Measurements from ENCODE around the gene BFSP1. TPM values are rescaled to one million over a fixed set of nuclear protein-coding genes. Genes with fewer than 3 reads are reported as not detected.
A peak's percentile ranks its signal among the peaks of the same experiment; 100 is the strongest.

Gene BFSP1
- total and polyA plus RNA-seq, 2 experiments from 2014 or later: 2.7 to 4.9 TPM

DNA sequence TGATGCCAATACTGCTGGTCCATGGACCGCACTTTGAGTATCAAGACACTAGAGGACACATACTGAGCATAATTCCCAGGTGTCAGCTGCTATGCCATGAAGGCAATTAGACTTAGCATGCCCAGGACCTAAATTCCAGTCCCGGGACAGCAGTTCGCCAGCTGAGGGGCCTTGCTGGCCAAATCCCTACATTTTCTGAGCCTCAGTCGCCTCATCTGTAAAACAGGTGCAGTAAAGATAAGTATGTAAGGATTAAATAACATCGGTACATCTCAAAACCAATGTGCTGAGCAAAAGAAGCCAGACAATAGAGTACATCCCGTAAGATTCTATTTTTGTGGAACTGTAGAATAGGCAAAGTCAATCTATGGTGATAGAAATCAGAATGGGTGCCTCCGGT lies 1.0 kb downstream of the BFSP1 start:
- Histone ChIP-seq H3K36me3 (ENCODE audit: insufficient read depth) (no peaks in the 10 kb centered on the region), H3K9me2 (ENCODE audit: insufficient read depth) (no peaks in the 10 kb centered on the region), H3K4me3 (peak overlapping the region; percentile 56), H3K4me1 (ENCODE audit: insufficient read depth) (peaks cover 16% of the 10 kb centered on the region), H3F3A (replicated peaks; ENCODE audit: low read depth) (peaks cover 11% of the 10 kb centered on the region), H2AFZ (no peak overlapping the region), H4K20me1 (replicated peaks; ENCODE audit: insufficient read depth) (no peaks in the 10 kb centered on the region), H3K27ac (ENCODE audit: low read depth) (no peak overlapping the region), H3K27me3 (ENCODE audit: insufficient read depth) (peaks cover 23% of the 10 kb centered on the region), H3K4me2 (peak overlapping the region; percentile 76), H3K79me2 (replicated peaks; ENCODE audit: insufficient read depth) (no peaks in the 10 kb centered on the region)
- Mint-ChIP-seq H3K4me3 (peak overlapping the region; percentile 61), H3K9me3 (no peaks in the 10 kb centered on the region; the same call in 2 of the 3 replicates), H3K27ac (no peak overlapping the region), H3K27me3 (ENCODE audit: insufficient read depth, low read depth, poor library complexity) (peaks cover 14% of the 10 kb centered on the region), H3K4me1 (peaks cover 18% of the 10 kb centered on the region), H3K36me3 (ENCODE audit: low read depth) (no peaks in the 10 kb centered on the region)
- no peak for DNase-seq (ENCODE audit: low spot score)
- no peak for TF ChIP-seq EZH2phosphoT487 (IDR thresholded peaks at IDR 0.05; ENCODE audit: unreplicated experiment)
- ATAC-seq: no peak

DNA sequence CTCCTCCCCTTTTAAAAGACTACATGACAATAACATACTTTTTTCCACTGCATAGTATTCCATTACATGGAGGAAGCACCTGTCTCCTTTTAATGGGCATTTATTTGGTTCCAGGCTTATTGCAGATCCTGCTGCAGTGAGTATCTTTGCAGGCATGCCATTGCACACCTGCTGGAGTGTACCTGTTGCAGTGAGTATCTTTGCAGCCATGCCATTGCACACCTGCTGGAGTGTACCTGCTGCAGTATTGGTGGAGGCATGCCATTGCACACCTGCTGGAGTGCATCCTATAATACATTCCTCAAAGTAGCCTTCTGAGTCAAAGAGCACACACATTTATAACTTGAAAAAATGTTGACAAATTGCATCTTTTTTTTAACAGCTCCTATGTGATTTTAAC lies 1.6 kb downstream of the BFSP1 start:
- no peak overlapping the region for H3K27ac Mint-ChIP-seq
- ATAC-seq (no peak), DNase-seq (ENCODE audit: low spot score) (no peak)
- H3K79me2 ChIP-seq (replicated peaks; ENCODE audit: insufficient read depth): no peaks in the 10 kb centered on the region
- H2AFZ ChIP-seq: no peak overlapping the region
- no peak overlapping the region for H3K4me3 ChIP-seq
- no peaks in the 10 kb centered on the region; the same call in 2 of the 3 replicates for H3K9me3 Mint-ChIP-seq
- peaks cover 16% of the 10 kb centered on the region for H3K4me1 ChIP-seq (ENCODE audit: insufficient read depth)
- peaks cover 11% of the 10 kb centered on the region for H3F3A ChIP-seq (replicated peaks; ENCODE audit: low read depth)
- no peak overlapping the region for H3K4me2 ChIP-seq
- H3K36me3 Mint-ChIP-seq (ENCODE audit: low read depth): no peaks in the 10 kb centered on the region
- no peak overlapping the region for H3K27ac ChIP-seq (ENCODE audit: low read depth)
- no peak overlapping the region for H3K4me3 Mint-ChIP-seq
- H3K27me3 Mint-ChIP-seq (ENCODE audit: insufficient read depth, low read depth, poor library complexity): peaks cover 14% of the 10 kb centered on the region
- no peaks in the 10 kb centered on the region for H3K36me3 ChIP-seq (ENCODE audit: insufficient read depth)
- H4K20me1 ChIP-seq (replicated peaks; ENCODE audit: insufficient read depth): no peaks in the 10 kb centered on the region
- H3K9me2 ChIP-seq (ENCODE audit: insufficient read depth): no peaks in the 10 kb centered on the region
- H3K27me3 ChIP-seq (ENCODE audit: insufficient read depth): peaks cover 23% of the 10 kb centered on the region
- H3K4me1 Mint-ChIP-seq: peaks cover 18% of the 10 kb centered on the region
- TF ChIP-seq, protein P1, sequence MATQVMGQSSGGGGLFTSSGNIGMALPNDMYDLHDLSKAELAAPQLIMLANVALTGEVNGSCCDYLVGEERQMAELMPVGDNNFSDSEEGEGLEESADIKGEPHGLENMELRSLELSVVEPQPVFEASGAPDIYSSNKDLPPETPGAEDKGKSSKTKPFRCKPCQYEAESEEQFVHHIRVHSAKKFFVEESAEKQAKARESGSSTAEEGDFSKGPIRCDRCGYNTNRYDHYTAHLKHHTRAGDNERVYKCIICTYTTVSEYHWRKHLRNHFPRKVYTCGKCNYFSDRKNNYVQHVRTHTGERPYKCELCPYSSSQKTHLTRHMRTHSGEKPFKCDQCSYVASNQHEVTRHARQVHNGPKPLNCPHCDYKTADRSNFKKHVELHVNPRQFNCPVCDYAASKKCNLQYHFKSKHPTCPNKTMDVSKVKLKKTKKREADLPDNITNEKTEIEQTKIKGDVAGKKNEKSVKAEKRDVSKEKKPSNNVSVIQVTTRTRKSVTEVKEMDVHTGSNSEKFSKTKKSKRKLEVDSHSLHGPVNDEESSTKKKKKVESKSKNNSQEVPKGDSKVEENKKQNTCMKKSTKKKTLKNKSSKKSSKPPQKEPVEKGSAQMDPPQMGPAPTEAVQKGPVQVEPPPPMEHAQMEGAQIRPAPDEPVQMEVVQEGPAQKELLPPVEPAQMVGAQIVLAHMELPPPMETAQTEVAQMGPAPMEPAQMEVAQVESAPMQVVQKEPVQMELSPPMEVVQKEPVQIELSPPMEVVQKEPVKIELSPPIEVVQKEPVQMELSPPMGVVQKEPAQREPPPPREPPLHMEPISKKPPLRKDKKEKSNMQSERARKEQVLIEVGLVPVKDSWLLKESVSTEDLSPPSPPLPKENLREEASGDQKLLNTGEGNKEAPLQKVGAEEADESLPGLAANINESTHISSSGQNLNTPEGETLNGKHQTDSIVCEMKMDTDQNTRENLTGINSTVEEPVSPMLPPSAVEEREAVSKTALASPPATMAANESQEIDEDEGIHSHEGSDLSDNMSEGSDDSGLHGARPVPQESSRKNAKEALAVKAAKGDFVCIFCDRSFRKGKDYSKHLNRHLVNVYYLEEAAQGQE (IDR thresholded peaks at IDR 0.05; ENCODE audit: unreplicated experiment): no peak
- TF ChIP-seq JUNB (IDR thresholded peaks at IDR 0.05; ENCODE audit: unreplicated experiment) (no peak), NANOG (IDR thresholded peaks at IDR 0.05; ENCODE audit: borderline replicate concordance) (no peak), CREB1 (CRISPR knock-in tag; IDR thresholded peaks at IDR 0.05; ENCODE audit: low read depth) (no peak), ZNF331 (CRISPR knock-in tag; IDR thresholded peaks at IDR 0.05; ENCODE audit: low read depth) (no peak), POLR2AphosphoS5 (IDR thresholded peaks at IDR 0.05; ENCODE audit: low read depth) (no peak)
- TF ChIP-seq, protein P2, sequence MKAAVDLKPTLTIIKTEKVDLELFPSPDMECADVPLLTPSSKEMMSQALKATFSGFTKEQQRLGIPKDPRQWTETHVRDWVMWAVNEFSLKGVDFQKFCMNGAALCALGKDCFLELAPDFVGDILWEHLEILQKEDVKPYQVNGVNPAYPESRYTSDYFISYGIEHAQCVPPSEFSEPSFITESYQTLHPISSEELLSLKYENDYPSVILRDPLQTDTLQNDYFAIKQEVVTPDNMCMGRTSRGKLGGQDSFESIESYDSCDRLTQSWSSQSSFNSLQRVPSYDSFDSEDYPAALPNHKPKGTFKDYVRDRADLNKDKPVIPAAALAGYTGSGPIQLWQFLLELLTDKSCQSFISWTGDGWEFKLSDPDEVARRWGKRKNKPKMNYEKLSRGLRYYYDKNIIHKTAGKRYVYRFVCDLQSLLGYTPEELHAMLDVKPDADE (IDR thresholded peaks at IDR 0.05): no peak
- TF ChIP-seq, protein P3, sequence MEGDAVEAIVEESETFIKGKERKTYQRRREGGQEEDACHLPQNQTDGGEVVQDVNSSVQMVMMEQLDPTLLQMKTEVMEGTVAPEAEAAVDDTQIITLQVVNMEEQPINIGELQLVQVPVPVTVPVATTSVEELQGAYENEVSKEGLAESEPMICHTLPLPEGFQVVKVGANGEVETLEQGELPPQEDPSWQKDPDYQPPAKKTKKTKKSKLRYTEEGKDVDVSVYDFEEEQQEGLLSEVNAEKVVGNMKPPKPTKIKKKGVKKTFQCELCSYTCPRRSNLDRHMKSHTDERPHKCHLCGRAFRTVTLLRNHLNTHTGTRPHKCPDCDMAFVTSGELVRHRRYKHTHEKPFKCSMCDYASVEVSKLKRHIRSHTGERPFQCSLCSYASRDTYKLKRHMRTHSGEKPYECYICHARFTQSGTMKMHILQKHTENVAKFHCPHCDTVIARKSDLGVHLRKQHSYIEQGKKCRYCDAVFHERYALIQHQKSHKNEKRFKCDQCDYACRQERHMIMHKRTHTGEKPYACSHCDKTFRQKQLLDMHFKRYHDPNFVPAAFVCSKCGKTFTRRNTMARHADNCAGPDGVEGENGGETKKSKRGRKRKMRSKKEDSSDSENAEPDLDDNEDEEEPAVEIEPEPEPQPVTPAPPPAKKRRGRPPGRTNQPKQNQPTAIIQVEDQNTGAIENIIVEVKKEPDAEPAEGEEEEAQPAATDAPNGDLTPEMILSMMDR (conservative IDR thresholded peaks at IDR 0.05; ENCODE audit: low read depth in 2 of 2): no peak
- TF ChIP-seq, protein P4, sequence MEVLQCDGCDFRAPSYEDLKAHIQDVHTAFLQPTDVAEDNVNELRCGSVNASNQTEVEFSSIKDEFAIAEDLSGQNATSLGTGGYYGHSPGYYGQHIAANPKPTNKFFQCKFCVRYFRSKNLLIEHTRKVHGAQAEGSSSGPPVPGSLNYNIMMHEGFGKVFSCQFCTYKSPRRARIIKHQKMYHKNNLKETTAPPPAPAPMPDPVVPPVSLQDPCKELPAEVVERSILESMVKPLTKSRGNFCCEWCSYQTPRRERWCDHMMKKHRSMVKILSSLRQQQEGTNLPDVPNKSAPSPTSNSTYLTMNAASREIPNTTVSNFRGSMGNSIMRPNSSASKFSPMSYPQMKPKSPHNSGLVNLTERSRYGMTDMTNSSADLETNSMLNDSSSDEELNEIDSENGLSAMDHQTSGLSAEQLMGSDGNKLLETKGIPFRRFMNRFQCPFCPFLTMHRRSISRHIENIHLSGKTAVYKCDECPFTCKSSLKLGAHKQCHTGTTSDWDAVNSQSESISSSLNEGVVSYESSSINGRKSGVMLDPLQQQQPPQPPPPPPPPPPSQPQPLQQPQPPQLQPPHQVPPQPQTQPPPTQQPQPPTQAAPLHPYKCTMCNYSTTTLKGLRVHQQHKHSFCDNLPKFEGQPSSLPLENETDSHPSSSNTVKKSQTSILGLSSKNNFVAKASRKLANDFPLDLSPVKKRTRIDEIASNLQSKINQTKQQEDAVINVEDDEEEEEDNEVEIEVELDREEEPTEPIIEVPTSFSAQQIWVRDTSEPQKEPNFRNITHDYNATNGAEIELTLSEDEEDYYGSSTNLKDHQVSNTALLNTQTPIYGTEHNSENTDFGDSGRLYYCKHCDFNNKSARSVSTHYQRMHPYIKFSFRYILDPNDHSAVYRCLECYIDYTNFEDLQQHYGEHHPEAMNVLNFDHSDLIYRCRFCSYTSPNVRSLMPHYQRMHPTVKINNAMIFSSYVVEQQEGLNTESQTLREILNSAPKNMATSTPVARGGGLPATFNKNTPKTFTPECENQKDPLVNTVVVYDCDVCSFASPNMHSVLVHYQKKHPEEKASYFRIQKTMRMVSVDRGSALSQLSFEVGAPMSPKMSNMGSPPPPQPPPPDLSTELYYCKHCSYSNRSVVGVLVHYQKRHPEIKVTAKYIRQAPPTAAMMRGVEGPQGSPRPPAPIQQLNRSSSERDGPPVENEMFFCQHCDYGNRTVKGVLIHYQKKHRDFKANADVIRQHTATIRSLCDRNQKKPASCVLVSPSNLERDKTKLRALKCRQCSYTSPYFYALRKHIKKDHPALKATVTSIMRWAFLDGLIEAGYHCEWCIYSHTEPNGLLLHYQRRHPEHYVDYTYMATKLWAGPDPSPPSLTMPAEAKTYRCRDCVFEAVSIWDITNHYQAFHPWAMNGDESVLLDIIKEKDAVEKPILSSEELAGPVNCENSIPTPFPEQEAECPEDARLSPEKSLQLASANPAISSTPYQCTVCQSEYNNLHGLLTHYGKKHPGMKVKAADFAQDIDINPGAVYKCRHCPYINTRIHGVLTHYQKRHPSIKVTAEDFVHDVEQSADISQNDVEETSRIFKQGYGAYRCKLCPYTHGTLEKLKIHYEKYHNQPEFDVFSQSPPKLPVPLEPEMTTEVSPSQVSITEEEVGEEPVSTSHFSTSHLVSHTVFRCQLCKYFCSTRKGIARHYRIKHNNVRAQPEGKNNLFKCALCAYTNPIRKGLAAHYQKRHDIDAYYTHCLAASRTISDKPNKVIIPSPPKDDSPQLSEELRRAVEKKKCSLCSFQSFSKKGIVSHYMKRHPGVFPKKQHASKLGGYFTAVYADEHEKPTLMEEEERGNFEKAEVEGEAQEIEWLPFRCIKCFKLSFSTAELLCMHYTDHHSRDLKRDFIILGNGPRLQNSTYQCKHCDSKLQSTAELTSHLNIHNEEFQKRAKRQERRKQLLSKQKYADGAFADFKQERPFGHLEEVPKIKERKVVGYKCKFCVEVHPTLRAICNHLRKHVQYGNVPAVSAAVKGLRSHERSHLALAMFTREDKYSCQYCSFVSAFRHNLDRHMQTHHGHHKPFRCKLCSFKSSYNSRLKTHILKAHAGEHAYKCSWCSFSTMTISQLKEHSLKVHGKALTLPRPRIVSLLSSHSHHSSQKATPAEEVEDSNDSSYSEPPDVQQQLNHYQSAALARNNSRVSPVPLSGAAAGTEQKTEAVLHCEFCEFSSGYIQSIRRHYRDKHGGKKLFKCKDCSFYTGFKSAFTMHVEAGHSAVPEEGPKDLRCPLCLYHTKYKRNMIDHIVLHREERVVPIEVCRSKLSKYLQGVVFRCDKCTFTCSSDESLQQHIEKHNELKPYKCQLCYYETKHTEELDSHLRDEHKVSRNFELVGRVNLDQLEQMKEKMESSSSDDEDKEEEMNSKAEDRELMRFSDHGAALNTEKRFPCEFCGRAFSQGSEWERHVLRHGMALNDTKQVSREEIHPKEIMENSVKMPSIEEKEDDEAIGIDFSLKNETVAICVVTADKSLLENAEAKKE (CRISPR knock-in tag; IDR thresholded peaks at IDR 0.05): no peak
